Caco-2 (cell line): Measurements from ENCODE around the gene CLEC4G. TPM values are rescaled to one million over a fixed set of nuclear protein-coding genes. Genes with fewer than 3 reads are reported as not detected.

Experiments
- BruUV-seq: library from RNA; stranded (reverse); fragments of 400-500 nt; replicated peaks from 2 replicates; lab custom pipeline; 2021; lab: Mats Ljungman, UMichigan
- CTCF ChIA-PET: fragments of 300-600 bp; sonication (Branson Sonifier 250); formaldehyde crosslinking; loops from one replicate; lab custom pipeline; 2022; ENCODE audit warnings: antibody characterized with exemption; lab: Charles Lee
- POLR2A ChIA-PET: fragments of 300-600 bp; sonication (Branson Sonifier 250); formaldehyde crosslinking; loops from one replicate; lab custom pipeline; 2022; ENCODE audit warnings: antibody characterized with exemption; lab: Charles Lee
- DNase-seq, 2 experiments: peaks; one replicate each; pipeline versions ENCODE4 v3.0.0 to v3.0.0-alpha.2; 2020 to 2022
- H3K27me3 ChIP-seq: replicated peaks from 2 replicates; pipeline ENCODE4 v1.6.0; 2011; ENCODE audit warnings: low read length; ENCODE audit not compliant: control insufficient read depth, insufficient read depth
- H3K36me3 ChIP-seq: 2 replicates; pipeline ENCODE4 v1.5.1; 2011; ENCODE audit warnings: low read length; ENCODE audit not compliant: control insufficient read depth, insufficient read depth
- H3K4me1 ChIP-seq: fragments of 250-450 bp; sonication (Bioruptor Pico); 2 replicates; pipeline ENCODE4 v1.5.1; 2020; ENCODE audit warnings: mild to moderate bottlenecking
- H3K4me3 ChIP-seq: 2 replicates; pipeline ENCODE4 v1.5.1; 2011; ENCODE audit warnings: low read depth, mild to moderate bottlenecking, control low read depth, low read length
- H3K9me3 ChIP-seq: fragments of 250-450 bp; sonication (Bioruptor Pico); 2 replicates; pipeline ENCODE4 v1.5.1; 2020; ENCODE audit warnings: mild to moderate bottlenecking, moderate library complexity
- H3K27ac Mint-ChIP-seq: one replicate; pipeline ENCODE4 v1.8.0; 2022; ENCODE audit warnings: mixed read lengths; ENCODE audit not compliant: unreplicated experiment
- H3K27me3 Mint-ChIP-seq: one replicate; pipeline ENCODE4 v1.8.0; 2022; ENCODE audit warnings: mixed read lengths; ENCODE audit not compliant: insufficient read depth, unreplicated experiment
- H3K36me3 Mint-ChIP-seq: one replicate; pipeline ENCODE4 v1.8.0; 2022; ENCODE audit warnings: mild to moderate bottlenecking, mixed read lengths; ENCODE audit not compliant: insufficient read depth, unreplicated experiment
- H3K4me1 Mint-ChIP-seq: one replicate; pipeline ENCODE4 v1.8.0; 2022; ENCODE audit warnings: low read depth, mixed read lengths; ENCODE audit not compliant: unreplicated experiment
- H3K4me3 Mint-ChIP-seq: one replicate; pipeline ENCODE4 v1.8.0; 2022; ENCODE audit warnings: mild to moderate bottlenecking, moderate library complexity, mixed read lengths; ENCODE audit not compliant: unreplicated experiment
- H3K9me3 Mint-ChIP-seq: one replicate; pipeline ENCODE4 v1.8.0; 2022; ENCODE audit warnings: mixed read lengths; ENCODE audit not compliant: unreplicated experiment
- CTCF ChIP-seq, 2 experiments: fragments of 200-600 bp in 1 of 2; IDR thresholded peaks; 1 replicate in 1 of 2; 2 replicates in 1 of 2; pipeline versions ENCODE4 v1.5.1 to v1.8.0; 2011 to 2022; ENCODE audit warnings: antibody characterized with exemption in 1 of 2, control low read depth in 1 of 2, inconsistent platforms in 1 of 2, low read depth in 1 of 2, low read length in 1 of 2, mild to moderate bottlenecking in 1 of 2, moderate library complexity in 1 of 2; ENCODE audit not compliant: insufficient read depth in 1 of 2, severe bottlenecking in 1 of 2, unreplicated experiment in 1 of 2
- intact Hi-C: fragments of 100-400 bp; cut with micrococcal nuclease; formaldehyde crosslinking; loops from one replicate; pipeline ENCODE4 v1.10.0; 2022; ENCODE audit not compliant: unreplicated experiment
- total RNA-seq: library from RNA; stranded (reverse); gene quantifications from 2 replicates; pipeline ENCODE4 v1.2.3, GENCODE V29; 2022

CLEC4G gene
- total RNA-seq, 1 experiment from 2014 or later = not detected

- Mint-ChIP-seq H3K4me1 (no peaks in the 10 kb centered on the region), H3K9me3 (peaks cover 10% of the 10 kb centered on the region), H3K4me3 (no peak overlapping the region), H3K27me3 (peaks cover 15% of the 10 kb centered on the region), H3K27ac (no peak overlapping the region), H3K36me3 (no peaks in the 10 kb centered on the region)
- no peak for TF ChIP-seq CTCF (IDR thresholded peaks at IDR 0.05; ENCODE audit: insufficient read depth in 1 of 2, low read depth in 1 of 2, low read length in 1 of 2, severe bottlenecking in 1 of 2, unreplicated experiment in 1 of 2)
- H3K4me3 ChIP-seq = no peak overlapping the region
- POLR2A ChIA-PET = no interaction called here
- no peaks in the 10 kb centered on the region for H3K4me1 ChIP-seq
- H3K9me3 ChIP-seq = no peaks in the 10 kb centered on the region
- H3K27me3 ChIP-seq = no peaks in the 10 kb centered on the region
- CTCF ChIA-PET = no interaction called here
- DNase-seq = no peak
- no TSS peak for BruUV-seq
- intact Hi-C loops = no loop called here
- H3K36me3 ChIP-seq = no peaks in the 10 kb centered on the region
Observed at GRCh38 chr19:7744871-7745650, 13.2 kb upstream of the CLEC4G start.

GRCh38 chr19:7744199-7744786 lies 12.4 kb upstream of the CLEC4G start:
- H3K36me3 ChIP-seq = no peaks in the 10 kb centered on the region
- no peak for DNase-seq
- no peak overlapping the region for H3K4me3 ChIP-seq
- no peak overlapping the region for H3K4me3 Mint-ChIP-seq
- TF ChIP-seq CTCF (IDR thresholded peaks at IDR 0.05; ENCODE audit: insufficient read depth in 1 of 2, low read depth in 1 of 2, low read length in 1 of 2, severe bottlenecking in 1 of 2, unreplicated experiment in 1 of 2) = no peak
- POLR2A ChIA-PET = no interaction called here
- intact Hi-C loops = no loop called here
- no peak overlapping the region for H3K27ac Mint-ChIP-seq
- H3K4me1 Mint-ChIP-seq = no peaks in the 10 kb centered on the region
- H3K9me3 ChIP-seq = no peaks in the 10 kb centered on the region
- no TSS peak for BruUV-seq
- CTCF ChIA-PET = no interaction called here
- H3K36me3 Mint-ChIP-seq = no peaks in the 10 kb centered on the region
- H3K27me3 Mint-ChIP-seq = peaks cover 15% of the 10 kb centered on the region
- no peaks in the 10 kb centered on the region for H3K27me3 ChIP-seq
- peaks cover 10% of the 10 kb centered on the region for H3K9me3 Mint-ChIP-seq
- H3K4me1 ChIP-seq = no peaks in the 10 kb centered on the region

GRCh38 chr19:7743425-7743841 lies 11.5 kb upstream of the CLEC4G start:
- Mint-ChIP-seq H3K9me3 (peaks cover 10% of the 10 kb centered on the region), H3K27me3 (peaks cover 15% of the 10 kb centered on the region), H3K36me3 (no peaks in the 10 kb centered on the region), H3K4me1 (no peaks in the 10 kb centered on the region), H3K4me3 (no peak overlapping the region), H3K27ac (no peak overlapping the region)
- intact Hi-C loops = no loop called here
- Histone ChIP-seq H3K27me3 (no peaks in the 10 kb centered on the region), H3K9me3 (no peaks in the 10 kb centered on the region), H3K4me1 (no peaks in the 10 kb centered on the region), H3K4me3 (no peak overlapping the region), H3K36me3 (no peaks in the 10 kb centered on the region)
- no peak for TF ChIP-seq CTCF (IDR thresholded peaks at IDR 0.05; ENCODE audit: insufficient read depth in 1 of 2, low read depth in 1 of 2, low read length in 1 of 2, severe bottlenecking in 1 of 2, unreplicated experiment in 1 of 2)
- BruUV-seq = no TSS peak
- POLR2A ChIA-PET = no interaction called here
- DNase-seq = no peak
- CTCF ChIA-PET = no interaction called here
